Left ventricle myocardium inferior (tissue), 1 donor: ENCODE data around the gene NHERF2. TPM values are rescaled to one million over a fixed set of nuclear protein-coding genes. Genes with fewer than 3 reads are reported as not detected.
A peak's percentile ranks its signal among the peaks of the same experiment; 100 is the strongest.

ENCODE experiments used
- DNase-seq: peaks from one replicate; pipeline ENCODE4 v3.0.0-alpha.2; 2020
- H3K27ac ChIP-seq: fragments of 200-600 bp; replicated peaks from 2 replicates; pipeline ENCODE4 v1.8.0; 2021
- H3K27me3 ChIP-seq: fragments of 200-600 bp; 2 replicates; pipeline ENCODE4 v1.8.0; 2021; ENCODE audit warnings: low read depth
- H3K36me3 ChIP-seq: fragments of 200-600 bp; 2 replicates; pipeline ENCODE4 v1.8.0; 2021
- H3K4me1 ChIP-seq: fragments of 200-600 bp; 2 replicates; pipeline ENCODE4 v1.8.0; 2021
- H3K4me3 ChIP-seq: fragments of 200-600 bp; 2 replicates; pipeline ENCODE4 v1.8.0; 2021; ENCODE audit warnings: mild to moderate bottlenecking, moderate library complexity
- H3K9me3 ChIP-seq: fragments of 200-600 bp; replicated peaks from 2 replicates; pipeline ENCODE4 v1.8.0; 2021
- intact Hi-C: fragments of 100-400 bp; cut with micrococcal nuclease; formaldehyde crosslinking; loops from one replicate; pipeline ENCODE4 v1.11.0; 2022
- total RNA-seq: library from RNA; stranded (reverse); fragmentation: NEBNext Ultra II Directional; extraction: Animal tissue kit (Norgen Biotek cat#: 25700); gene quantifications from one replicate; pipeline ENCODE4 v1.2.1, GENCODE V29; 2021
- TF ChIP-seq, protein P1 (sequence below): fragments of 200-600 bp; IDR thresholded peaks from 2 replicates; pipeline ENCODE4 v1.8.0; 2021; ENCODE audit warnings: antibody characterized with exemption, mild to moderate bottlenecking, borderline replicate concordance
- donor health status: DM: no; HTN: yes; CAD: no; lungs with severe emphysema.

NHERF2 gene
- total RNA-seq, 1 donor from 2014 or later = 221 TPM

DNA sequence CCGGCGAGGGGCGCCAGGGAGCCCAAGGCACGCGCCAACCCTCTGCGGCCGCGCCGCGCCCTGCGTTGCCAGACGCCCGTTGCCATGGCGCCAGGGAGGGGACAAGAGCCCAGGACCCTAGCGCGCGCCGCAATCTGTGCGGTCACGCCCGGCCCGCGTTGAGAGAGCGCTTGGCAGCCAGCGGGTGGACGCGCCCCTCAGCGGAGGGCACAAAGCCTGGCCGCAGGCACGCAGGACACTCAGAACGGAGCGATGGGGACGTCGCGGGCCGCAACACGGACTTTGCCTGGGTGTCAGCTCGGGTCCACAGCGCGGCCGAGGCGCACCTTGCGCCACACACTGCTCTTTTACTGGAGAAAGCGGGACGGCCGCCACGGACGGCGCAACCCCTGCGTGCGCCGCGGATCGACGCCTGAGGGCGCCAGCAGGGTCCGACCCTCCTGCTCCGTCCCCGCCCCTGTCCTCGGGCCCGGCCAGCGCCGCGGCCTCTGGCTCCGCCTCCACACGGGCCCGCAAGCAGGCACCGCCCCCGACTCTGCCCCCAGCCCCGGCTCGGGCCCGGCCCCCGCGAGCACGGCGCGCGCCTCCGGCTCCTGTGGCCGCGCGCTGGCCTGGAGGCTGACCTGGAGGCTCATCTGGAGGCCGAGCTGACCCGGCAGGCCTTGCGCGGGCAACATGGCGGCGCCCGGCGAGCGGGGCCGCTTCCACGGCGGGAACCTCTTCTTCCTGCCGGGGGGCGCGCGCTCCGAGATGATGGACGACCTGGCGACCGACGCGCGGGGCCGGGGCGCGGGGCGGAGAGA is 43.0 kb upstream of the NHERF2 start, which contains the start of gene GFER:
Gene GFER (plus strand): TSS at position 650 of the 803 bp plus-strand sequence. CDS start 26 bp downstream, at position 676.
- DNase-seq = peak; percentile 92
- peak within 1 kb of the TSS; percentile 88 for H3K4me3 ChIP-seq
- H3K4me1 ChIP-seq = peaks cover 49% of the 10 kb centered on the region
- no peaks in the 10 kb centered on the region for H3K9me3 ChIP-seq
- intact Hi-C loops = no loop called here
- H3K27me3 ChIP-seq = peaks cover 58% of the 10 kb centered on the region
- TF ChIP-seq, protein P1, sequence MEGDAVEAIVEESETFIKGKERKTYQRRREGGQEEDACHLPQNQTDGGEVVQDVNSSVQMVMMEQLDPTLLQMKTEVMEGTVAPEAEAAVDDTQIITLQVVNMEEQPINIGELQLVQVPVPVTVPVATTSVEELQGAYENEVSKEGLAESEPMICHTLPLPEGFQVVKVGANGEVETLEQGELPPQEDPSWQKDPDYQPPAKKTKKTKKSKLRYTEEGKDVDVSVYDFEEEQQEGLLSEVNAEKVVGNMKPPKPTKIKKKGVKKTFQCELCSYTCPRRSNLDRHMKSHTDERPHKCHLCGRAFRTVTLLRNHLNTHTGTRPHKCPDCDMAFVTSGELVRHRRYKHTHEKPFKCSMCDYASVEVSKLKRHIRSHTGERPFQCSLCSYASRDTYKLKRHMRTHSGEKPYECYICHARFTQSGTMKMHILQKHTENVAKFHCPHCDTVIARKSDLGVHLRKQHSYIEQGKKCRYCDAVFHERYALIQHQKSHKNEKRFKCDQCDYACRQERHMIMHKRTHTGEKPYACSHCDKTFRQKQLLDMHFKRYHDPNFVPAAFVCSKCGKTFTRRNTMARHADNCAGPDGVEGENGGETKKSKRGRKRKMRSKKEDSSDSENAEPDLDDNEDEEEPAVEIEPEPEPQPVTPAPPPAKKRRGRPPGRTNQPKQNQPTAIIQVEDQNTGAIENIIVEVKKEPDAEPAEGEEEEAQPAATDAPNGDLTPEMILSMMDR = peak; percentile 60
- H3K36me3 ChIP-seq = peaks cover 26% of the 10 kb centered on the region
- H3K27ac ChIP-seq = peak within 1 kb of the TSS; percentile 88

DNA sequence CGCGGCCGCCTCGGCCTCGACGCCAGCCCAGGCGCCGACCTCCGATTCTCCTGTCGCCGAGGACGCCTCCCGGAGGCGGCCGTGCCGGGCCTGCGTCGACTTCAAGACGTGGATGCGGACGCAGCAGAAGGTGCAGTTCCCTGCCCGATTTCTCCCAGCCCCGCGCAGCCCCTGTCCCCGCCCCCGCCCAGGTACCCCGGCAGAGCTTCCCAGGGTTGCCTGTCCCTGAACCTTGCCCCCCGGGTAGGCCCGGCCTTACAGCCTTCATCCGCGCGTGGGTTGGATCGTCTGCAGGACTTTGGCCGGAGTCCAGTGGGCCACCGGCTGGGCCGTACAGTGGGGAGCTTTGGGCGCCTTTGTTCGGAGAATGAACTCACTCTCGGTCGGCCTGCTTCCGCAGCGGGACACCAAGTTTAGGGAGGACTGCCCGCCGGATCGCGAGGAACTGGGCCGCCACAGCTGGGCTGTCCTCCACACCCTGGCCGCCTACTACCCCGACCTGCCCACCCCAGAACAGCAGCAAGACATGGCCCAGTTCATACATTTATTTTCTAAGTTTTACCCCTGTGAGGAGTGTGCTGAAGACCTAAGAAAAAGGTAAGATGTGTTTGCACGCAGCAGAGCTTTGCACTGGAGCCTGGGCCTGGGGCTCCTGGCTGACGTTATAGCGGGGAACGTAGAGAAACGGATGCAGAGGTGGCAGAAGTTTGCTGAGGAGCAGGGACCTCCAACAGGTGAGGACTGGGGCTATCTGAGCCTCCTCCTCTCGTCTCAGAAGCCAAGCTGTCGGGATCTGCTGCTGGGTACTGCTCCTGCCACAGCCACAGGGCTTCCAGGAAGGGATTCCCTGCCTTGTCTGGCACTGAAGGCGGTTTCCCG is 42.1 kb upstream of the NHERF2 start:
- Histone ChIP-seq H3K27ac (peak overlapping the region; percentile 88), H3K36me3 (peaks cover 21% of the 10 kb centered on the region), H3K9me3 (no peaks in the 10 kb centered on the region), H3K4me3 (peak overlapping the region; percentile 88), H3K27me3 (peaks cover 58% of the 10 kb centered on the region), H3K4me1 (peaks cover 45% of the 10 kb centered on the region)
- intact Hi-C loops = no loop called here
- DNase-seq = no peak
- TF ChIP-seq, protein P1 = no peak

DNA sequence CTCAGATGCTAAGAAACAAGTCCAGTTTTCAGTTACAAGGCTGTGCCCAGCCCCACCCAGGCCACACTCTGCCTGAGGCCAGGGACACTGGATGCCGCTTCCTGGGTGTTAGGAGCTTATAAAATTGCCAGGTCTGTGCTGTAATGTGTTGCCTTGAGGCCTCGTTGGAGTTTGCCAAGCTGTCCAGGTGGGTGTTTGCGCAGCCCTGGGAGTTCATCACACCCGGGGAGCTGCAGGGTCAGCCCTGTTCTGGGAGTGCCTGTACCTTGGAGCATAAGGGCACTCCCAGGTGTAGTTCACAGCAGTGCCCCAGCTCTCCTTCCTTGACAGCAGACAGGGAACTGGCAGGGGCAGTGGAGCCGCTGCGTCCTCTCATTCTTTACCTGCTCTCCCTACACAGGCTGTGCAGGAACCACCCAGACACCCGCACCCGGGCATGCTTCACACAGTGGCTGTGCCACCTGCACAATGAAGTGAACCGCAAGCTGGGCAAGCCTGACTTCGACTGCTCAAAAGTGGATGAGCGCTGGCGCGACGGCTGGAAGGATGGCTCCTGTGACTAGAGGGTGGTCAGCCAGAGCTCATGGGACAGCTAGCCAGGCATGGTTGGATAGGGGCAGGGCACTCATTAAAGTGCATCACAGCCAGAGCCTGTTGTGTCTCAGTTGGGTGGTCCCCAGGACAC is 41.1 kb upstream of the NHERF2 start:
- H3K27me3 ChIP-seq = peaks cover 58% of the 10 kb centered on the region

DNA sequence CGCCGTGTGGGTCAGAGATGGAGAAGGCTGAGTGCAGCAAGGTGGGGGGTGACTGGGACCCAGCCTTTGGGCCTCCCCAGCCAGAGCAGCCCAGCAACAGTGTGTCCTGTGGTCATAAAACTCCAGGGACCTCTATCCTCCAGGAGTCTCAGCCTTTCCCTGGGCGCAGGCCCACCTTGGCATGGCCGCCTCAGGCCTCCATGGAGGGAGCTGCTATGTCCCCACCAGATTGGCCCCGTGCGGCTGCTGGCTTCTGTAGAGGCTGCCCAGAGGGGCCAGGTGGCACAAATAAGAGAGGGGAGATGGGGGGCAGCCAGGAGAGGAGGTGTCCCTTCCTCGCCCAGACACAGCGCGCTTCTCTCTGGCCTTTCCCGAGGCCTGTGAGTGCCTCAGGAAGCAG is 39.5 kb upstream of the NHERF2 start:
- peaks cover 55% of the 10 kb centered on the region for H3K4me1 ChIP-seq
- intact Hi-C loops = no loop called here
- H3K27me3 ChIP-seq = peaks cover 55% of the 10 kb centered on the region
- DNase-seq = no peak
- no peak overlapping the region for H3K4me3 ChIP-seq
- TF ChIP-seq, protein P1 = no peak
- no peak overlapping the region for H3K27ac ChIP-seq
- H3K36me3 ChIP-seq = peaks cover 21% of the 10 kb centered on the region
- H3K9me3 ChIP-seq = no peaks in the 10 kb centered on the region

More for the DNA sequence above, 41.1 kb upstream of the NHERF2 start:
- DNase-seq = no peak
- H3K4me3 ChIP-seq = peak overlapping the region; percentile 88
- peaks cover 43% of the 10 kb centered on the region for H3K4me1 ChIP-seq
- TF ChIP-seq, protein P1 = no peak
- no peak overlapping the region for H3K27ac ChIP-seq
- H3K36me3 ChIP-seq = peaks cover 21% of the 10 kb centered on the region
- H3K9me3 ChIP-seq = no peaks in the 10 kb centered on the region
- intact Hi-C loops = no loop called here
